Keratinocyte (primary cell): ENCODE results near the gene S100A9. TPM values are rescaled to one million over a fixed set of nuclear protein-coding genes. Genes with fewer than 3 reads are reported as not detected.
"Not testable (repeated sequence)": the region's sequence is repeated elsewhere in the genome, so short reads cannot be mapped to it uniquely, and the experiment has no call there.

Experiments used
- DNase-seq: peaks from one replicate; pipeline ENCODE4 v3.0.0-alpha.2; 2011; ENCODE audit warnings: low read depth, missing footprints, low spot score
- FAIRE-seq: peaks from 2 replicates; lab custom pipeline; 2011; peaks lifted over from hg19 to GRCh38; lab: Jason Lieb, UNC
- H2AFZ ChIP-seq: 2 replicates; pipeline ENCODE4 v1.6.0; 2012; ENCODE audit warnings: low read length, control low read depth, inconsistent platforms; ENCODE audit not compliant: control insufficient read depth
- H3K27ac ChIP-seq: 2 replicates; pipeline ENCODE4 v1.5.1; 2011; ENCODE audit warnings: low read length; ENCODE audit not compliant: control insufficient read depth, insufficient read depth
- H3K27me3 ChIP-seq: 3 replicates; pipeline ENCODE4 v1.6.0; 2011; ENCODE audit warnings: low read length; ENCODE audit not compliant: control insufficient read depth, insufficient read depth; ENCODE audit errors: extremely low read depth
- H3K36me3 ChIP-seq, 2 experiments: 2 replicates in 1 of 2; 3 replicates in 1 of 2; pipeline ENCODE4 v1.5.1; 2011; ENCODE audit warnings: low read length in 2 of 2, mild to moderate bottlenecking in 1 of 2; ENCODE audit not compliant: control insufficient read depth in 2 of 2, insufficient read depth in 2 of 2; ENCODE audit errors: extremely low read depth in 1 of 2
- H3K4me1 ChIP-seq: 3 replicates; pipeline ENCODE4 v1.5.1; 2011; ENCODE audit warnings: low read length; ENCODE audit not compliant: control insufficient read depth, insufficient read depth; ENCODE audit errors: extremely low read depth
- H3K4me2 ChIP-seq: 3 replicates; pipeline ENCODE4 v1.6.0; 2011; ENCODE audit warnings: low read depth, low read length; ENCODE audit not compliant: control insufficient read depth, insufficient read depth; ENCODE audit errors: extremely low read depth
- H3K4me3 ChIP-seq, 3 experiments: fragments of 200-600 bp in 1 of 3; sonication (generic) in 1 of 3; 2 replicates in 2 of 3; 3 replicates in 1 of 3; pipeline ENCODE4 v1.5.1; 2011 to 2016; ENCODE audit warnings: low read length in 3 of 3, mild to moderate bottlenecking in 3 of 3, control low read depth in 2 of 3, inconsistent platforms in 1 of 3, low read depth in 1 of 3, mixed read lengths in 1 of 3, mixed run types in 1 of 3, moderate library complexity in 1 of 3; ENCODE audit not compliant: control insufficient read depth in 2 of 3, insufficient read depth in 2 of 3; ENCODE audit errors: extremely low read depth in 1 of 3
- H3K79me2 ChIP-seq: 2 replicates; pipeline ENCODE4 v1.6.0; 2012; ENCODE audit warnings: low read length; ENCODE audit not compliant: control insufficient read depth, insufficient read depth
- H3K9ac ChIP-seq: 3 replicates; pipeline ENCODE4 v1.6.0; 2011; ENCODE audit warnings: low read length; ENCODE audit not compliant: control insufficient read depth, insufficient read depth; ENCODE audit errors: extremely low read depth
- H3K9me1 ChIP-seq: 3 replicates; pipeline ENCODE4 v1.6.0; 2011; ENCODE audit warnings: low read length; ENCODE audit not compliant: control insufficient read depth, insufficient read depth; ENCODE audit errors: extremely low read depth
- H3K9me3 ChIP-seq: 2 replicates; pipeline ENCODE4 v1.5.1; 2012; ENCODE audit warnings: low read depth, low read length; ENCODE audit not compliant: control insufficient read depth
- H4K20me1 ChIP-seq: 3 replicates; pipeline ENCODE4 v1.6.0; 2011; ENCODE audit warnings: low read length; ENCODE audit not compliant: control insufficient read depth, insufficient read depth; ENCODE audit errors: extremely low read depth
- CTCF ChIP-seq, 3 experiments: IDR thresholded peaks in 1 of 3; conservative IDR thresholded peaks in 1 of 3; optimal IDR thresholded peaks in 1 of 3; 2 replicates in 2 of 3; 3 replicates in 1 of 3; pipeline versions ENCODE3 to v1.5.1; 2011; ENCODE audit warnings: low read length in 3 of 3, mild to moderate bottlenecking in 3 of 3, moderate library complexity in 2 of 3, control low read depth in 1 of 3, inconsistent platforms in 1 of 3; ENCODE audit not compliant: insufficient read depth in 2 of 3; ENCODE audit errors: extremely low read depth in 1 of 3
- EZH2 ChIP-seq: IDR thresholded peaks from one replicate; pipeline ENCODE4 v1.6.1; 2012; ENCODE audit warnings: inconsistent platforms, mild to moderate bottlenecking, low read length, moderate library complexity
- dilution Hi-C: fragments of 300-500 bp; cut with MboI; formaldehyde crosslinking; loops from one replicate; pipeline ENCODE4 v1.7.0; 2020; ENCODE audit warnings: low sequenced_read_pairs; ENCODE audit not compliant: extremely low pct_ligation_motif_present
- polyA plus RNA-seq, 5 experiments: library from polyadenylated mRNA; depleted of rRNA in 3 of 5; stranded (reverse) in 3 of 5; stranded (forward) in 1 of 5; unstranded in 1 of 5; fragments of >200 nt; gene quantifications; 1 replicate in 1 of 5; 2 replicates in 3 of 5; 3 replicates in 1 of 5; pipeline versions ENCODE4 v1.2.1 to v1.2.3, GENCODE V29; 2011 to 2012; ENCODE audit warnings: missing spikeins in 2 of 5, low read depth in 1 of 5, low replicate concordance in 1 of 5

Gene S100A9
- polyA plus RNA-seq, 1 donor (not counting 4 experiments of a cell fraction or from before 2014, with no cell fraction given) = 297 TPM

- Histone ChIP-seq H3K9me1 (no peaks in the 10 kb centered on the region), H3K4me1 (no peaks in the 10 kb centered on the region), H3K27me3 (no peaks in the 10 kb centered on the region), H3K4me2 (no peak within 1 kb of the TSS), H3K4me3 (no peak within 1 kb of the TSS), H3K79me2 (no peaks in the 10 kb centered on the region), H3K36me3 (no peaks in the 10 kb centered on the region), H4K20me1 (no peaks in the 10 kb centered on the region), H3K27ac (no peak within 1 kb of the TSS), H2AFZ (no peak within 1 kb of the TSS), H3K9ac (no peak within 1 kb of the TSS), H3K9me3 (no peaks in the 10 kb centered on the region)
- TF ChIP-seq EZH2 (no peak), CTCF (optimal IDR thresholded peaks at IDR 0.05 in 1 of 3, IDR thresholded peaks at IDR 0.05 in 1 of 3, conservative IDR thresholded peaks at IDR 0.05 in 1 of 3; ENCODE audit: extremely low read depth in 1 of 3, insufficient read depth in 2 of 3, low read length in 3 of 3) (peak in 2 of 3 experiments; percentile 14 to 29)
- FAIRE-seq (no peak), DNase-seq (no peak)
- dilution Hi-C loops = no loop called here
Observed at GRCh38 chr1:153312570-153313186, 45.0 kb upstream of the S100A9 start, which contains the start of gene PGLYRP3. Gene PGLYRP3 (minus strand): TSS chr1:153312952. CDS start chr1:153310665, 2,287 bp downstream.

- H3K4me1 ChIP-seq = no peaks in the 10 kb centered on the region
- DNase-seq (no peak), FAIRE-seq (no peak)
- H4K20me1 ChIP-seq = no peaks in the 10 kb centered on the region
- no peaks in the 10 kb centered on the region for H3K9me3 ChIP-seq
- H3K9me1 ChIP-seq = no peaks in the 10 kb centered on the region
- no peaks in the 10 kb centered on the region for H3K36me3 ChIP-seq
- H3K79me2 ChIP-seq = no peaks in the 10 kb centered on the region
- TF ChIP-seq EZH2 (no peak), CTCF (optimal IDR thresholded peaks at IDR 0.05 in 1 of 3, IDR thresholded peaks at IDR 0.05 in 1 of 3, conservative IDR thresholded peaks at IDR 0.05 in 1 of 3; ENCODE audit: extremely low read depth in 1 of 3, insufficient read depth in 2 of 3, low read length in 3 of 3) (no peak)
- H3K4me2 ChIP-seq = no peak overlapping the region
- H3K9ac ChIP-seq = no peak overlapping the region
- dilution Hi-C loops = no loop called here
- H2AFZ ChIP-seq = no peak overlapping the region
- no peak overlapping the region for H3K27ac ChIP-seq
- H3K27me3 ChIP-seq = no peaks in the 10 kb centered on the region
- no peak overlapping the region for H3K4me3 ChIP-seq
Observed at GRCh38 chr1:153313288-153313687, 44.4 kb upstream of the S100A9 start.

- H3K36me3 ChIP-seq, H3K4me3 ChIP-seq, H3K27ac ChIP-seq, H3K4me2 ChIP-seq, H4K20me1 ChIP-seq, H3K4me1 ChIP-seq, H3K79me2 ChIP-seq, H2AFZ ChIP-seq, dilution Hi-C loops, H3K27me3 ChIP-seq, FAIRE-seq, H3K9ac ChIP-seq, H3K9me3 ChIP-seq, DNase-seq, H3K9me1 ChIP-seq: not testable (repeated sequence)
Observed at GRCh38 chr1:153314388-153314787, 43.3 kb upstream of the S100A9 start.

- H2AFZ ChIP-seq, dilution Hi-C loops, H3K9me3 ChIP-seq, H3K79me2 ChIP-seq, H3K4me2 ChIP-seq, H3K4me3 ChIP-seq, H3K9me1 ChIP-seq, H4K20me1 ChIP-seq, H3K4me1 ChIP-seq, FAIRE-seq, H3K9ac ChIP-seq, H3K27ac ChIP-seq, H3K36me3 ChIP-seq, H3K27me3 ChIP-seq, DNase-seq: not testable (repeated sequence)
Observed at GRCh38 chr1:153316013-153316412, 41.6 kb upstream of the S100A9 start.
